HG03460 (cell line): ENCODE data around the gene PTGS2.
"Not testable (repeated sequence)": the region's sequence is repeated elsewhere in the genome, so short reads cannot be mapped to it uniquely, and the experiment has no call there.

ENCODE experiments used
- ATAC-seq: cut with Tn5 transposase; IDR thresholded peaks from one replicate; pipeline ENCODE4 v1.9.1; 2021; ENCODE audit not compliant: unreplicated experiment

Gene PTGS2

DNA sequence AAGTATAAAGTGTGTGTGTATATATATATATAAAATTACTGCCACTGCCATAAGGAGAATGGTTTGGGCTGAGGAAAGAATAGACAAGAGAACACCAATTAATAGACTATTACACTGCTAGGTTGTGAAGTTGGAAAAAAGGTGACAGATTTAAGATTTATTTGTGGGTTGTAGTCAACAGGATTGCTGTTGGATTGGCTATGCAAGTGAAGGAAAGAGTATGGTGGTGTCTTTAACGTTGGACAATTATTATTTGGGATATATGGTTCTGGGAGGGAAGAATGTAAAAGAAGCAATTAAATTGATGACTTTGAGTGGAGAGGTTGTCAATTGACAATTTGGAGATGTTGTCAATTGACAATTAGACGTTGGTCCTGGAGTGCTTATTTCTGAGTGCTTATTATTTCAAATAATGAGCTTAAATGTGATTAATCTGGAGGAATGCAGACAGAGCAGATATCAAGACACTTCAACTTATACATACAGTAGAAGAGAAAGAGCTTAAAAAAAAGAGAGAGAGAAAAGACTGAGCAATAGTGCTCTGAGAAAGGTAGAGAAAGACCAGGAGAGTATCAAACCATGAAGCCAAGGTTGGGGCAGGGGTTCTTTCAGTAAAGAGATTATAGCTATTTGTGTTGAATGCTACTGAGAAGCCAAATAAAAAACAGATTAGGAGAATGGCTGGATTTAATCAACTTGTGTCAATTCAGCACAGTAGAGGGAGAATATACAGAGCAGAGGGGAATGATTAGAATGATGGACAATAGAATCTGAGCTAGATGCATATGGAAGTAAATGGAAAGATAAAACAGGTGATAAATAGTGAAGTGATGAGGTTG, 9.7 kb downstream of the PTGS2 start:
- ATAC-seq: no peak

- not testable (repeated sequence) for ATAC-seq
Observed at GRCh38 chr1:186669784-186670183, 10.4 kb downstream of the PTGS2 start.

GRCh38 chr1:186664217-186664616, 16.0 kb downstream of the PTGS2 start:
- not testable (repeated sequence) for ATAC-seq

DNA sequence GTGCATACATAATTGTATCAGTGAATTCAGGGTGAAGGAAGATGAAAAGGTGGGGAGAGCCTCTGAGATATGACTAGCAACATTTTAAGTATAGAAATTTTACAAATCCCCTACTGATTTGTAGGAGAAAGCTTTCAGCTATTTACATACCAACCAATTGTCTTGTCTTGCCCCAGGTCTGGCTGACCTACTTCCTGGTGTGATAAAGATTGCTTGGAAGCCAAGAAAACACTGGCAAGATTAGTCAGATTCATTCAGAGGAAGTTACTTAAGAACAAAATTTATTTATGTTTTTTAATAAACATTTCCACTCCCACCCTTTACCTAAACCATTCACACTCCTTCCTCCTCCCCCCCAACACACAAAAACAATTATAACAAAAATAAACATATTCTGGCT, 17.5 kb downstream of the PTGS2 start:
- ATAC-seq: no peak

DNA sequence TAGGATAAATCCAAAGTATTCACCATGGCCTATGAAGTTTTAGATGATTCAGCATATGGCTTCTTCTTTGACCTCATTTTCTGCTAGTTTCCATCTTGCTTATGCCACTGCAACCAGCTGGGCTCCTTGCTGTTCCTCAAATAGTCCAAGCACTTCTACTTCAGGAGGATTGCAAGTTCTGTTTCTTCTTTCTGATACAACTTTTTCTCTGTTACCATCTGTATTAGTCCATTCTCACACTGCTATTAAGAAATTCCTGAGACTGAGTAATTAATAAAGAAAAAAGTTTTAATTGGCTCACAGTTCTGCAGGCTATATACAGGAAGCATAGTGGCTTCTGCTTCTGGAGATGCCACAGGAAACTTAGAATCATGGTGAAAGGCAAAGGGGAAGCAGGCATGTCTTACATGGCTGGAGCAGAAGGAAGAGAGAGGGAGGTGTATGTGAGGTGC, 20.3 kb downstream of the PTGS2 start:
- ATAC-seq: no peak

DNA sequence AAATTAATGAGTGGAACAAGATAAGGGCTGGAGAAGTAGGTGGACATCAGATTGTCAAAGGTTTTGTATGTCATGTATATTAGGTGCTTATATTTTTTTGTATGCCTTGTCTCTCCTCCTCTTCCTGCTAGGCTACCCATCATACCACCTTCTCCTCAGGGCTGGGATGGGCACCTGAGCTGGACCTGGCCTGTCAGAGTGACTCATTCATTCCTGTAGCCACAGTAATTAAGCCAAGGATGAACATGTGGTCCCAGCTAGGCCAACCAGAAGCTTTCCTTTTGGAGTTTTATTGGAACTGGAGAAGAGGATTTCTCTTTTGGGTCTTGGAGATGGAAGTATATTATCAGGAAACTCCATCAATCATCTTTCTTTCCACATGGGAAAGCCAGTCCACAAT, 21.2 kb downstream of the PTGS2 start:
- no peak for ATAC-seq

- ATAC-seq: no peak
Observed at GRCh38 chr1:186657481-186657880, 22.7 kb downstream of the PTGS2 start.

- no peak for ATAC-seq
Observed at GRCh38 chr1:186655876-186656275, 24.3 kb downstream of the PTGS2 start.

DNA sequence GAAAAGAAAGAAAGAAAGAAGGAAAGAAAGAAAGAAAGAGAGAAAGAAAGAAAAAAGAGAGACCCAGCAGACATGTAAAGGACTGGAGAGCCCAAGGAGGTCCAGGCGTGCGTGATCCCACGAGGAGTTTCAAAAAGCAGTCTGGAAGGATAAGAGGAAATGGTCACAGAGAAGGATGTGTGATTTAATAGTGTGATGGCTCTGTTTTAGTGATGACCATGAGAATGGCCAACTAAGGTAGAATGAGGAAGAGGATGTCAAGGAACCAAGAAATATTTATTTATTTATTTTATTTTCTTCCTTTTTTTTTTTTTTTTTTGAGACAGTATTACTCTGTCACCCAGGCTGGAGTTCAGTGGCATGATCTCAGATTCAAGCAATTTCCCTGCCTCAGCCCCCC, 25.5 kb downstream of the PTGS2 start:
- no peak for ATAC-seq

GRCh38 chr1:186653312-186653711, 26.9 kb downstream of the PTGS2 start:
- ATAC-seq: no peak

- no peak for ATAC-seq
Observed at GRCh38 chr1:186648613-186649012, 31.6 kb downstream of the PTGS2 start.

- not testable (repeated sequence) for ATAC-seq
Observed at GRCh38 chr1:186647985-186648384, 32.2 kb downstream of the PTGS2 start.

- ATAC-seq: no peak
Observed at GRCh38 chr1:186643614-186644013, 36.6 kb downstream of the PTGS2 start.

DNA sequence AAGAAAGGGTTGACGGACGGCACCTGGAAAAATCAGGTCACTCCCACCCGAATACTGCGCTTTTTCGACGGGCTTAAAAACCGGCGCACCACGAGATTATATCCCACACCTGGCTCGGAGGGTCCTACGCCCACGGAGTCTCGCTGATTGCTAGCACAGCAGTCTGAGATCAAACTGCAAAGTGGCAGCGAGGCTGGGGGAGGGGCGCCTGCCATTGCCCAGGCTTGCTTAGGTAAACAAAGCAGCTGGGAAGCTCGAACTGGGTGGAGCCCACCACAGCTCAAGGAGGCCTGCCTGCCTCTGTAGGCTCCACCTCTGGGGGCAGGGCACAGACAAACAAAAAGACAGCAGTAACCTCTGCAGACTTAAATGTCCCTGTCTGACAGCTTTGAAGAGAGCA, 42.7 kb downstream of the PTGS2 start:
- not testable (repeated sequence) for ATAC-seq

GRCh38 chr1:186636786-186637185, 43.4 kb downstream of the PTGS2 start:
- ATAC-seq: no peak

DNA sequence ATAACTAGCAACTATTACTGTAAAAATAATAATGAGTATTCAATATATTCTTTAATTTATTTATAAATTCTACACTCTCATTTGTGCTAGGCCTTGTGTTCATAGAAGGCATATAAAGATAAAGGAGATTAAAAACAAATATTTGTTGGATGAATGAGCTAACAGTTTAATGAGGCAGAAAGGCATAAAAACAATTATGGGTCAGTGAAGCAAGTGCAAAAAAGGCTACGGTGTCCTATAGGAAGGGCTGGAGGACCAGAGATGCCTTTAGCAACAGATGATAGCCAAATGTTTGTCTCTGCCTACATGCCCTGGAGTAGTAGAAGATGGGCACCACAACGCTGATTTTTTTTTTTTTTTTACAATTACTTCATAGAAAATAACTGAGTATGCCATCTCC, 45.7 kb downstream of the PTGS2 start:
- ATAC-seq: no peak

- ATAC-seq: no peak
Observed at GRCh38 chr1:186633116-186633515, 47.1 kb downstream of the PTGS2 start.

DNA sequence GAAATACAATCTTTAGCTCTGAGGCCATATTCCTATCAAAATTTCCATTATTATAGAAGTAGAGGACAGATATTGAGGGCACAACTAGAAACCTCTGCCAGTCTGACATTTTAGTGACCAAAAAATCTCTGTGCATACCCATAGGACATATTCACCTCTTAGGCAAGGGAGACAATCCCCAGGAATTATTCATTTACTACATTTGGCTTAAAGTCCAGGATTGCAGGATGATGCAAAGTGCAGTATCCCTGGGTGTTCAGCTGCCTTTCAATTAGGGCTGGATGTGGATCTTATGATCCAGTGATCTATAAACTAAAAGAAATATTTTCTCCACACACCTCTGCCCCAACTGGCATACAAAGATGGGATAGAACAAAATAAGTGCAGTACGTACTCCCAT, 50.9 kb downstream of the PTGS2 start:
- no peak for ATAC-seq

DNA sequence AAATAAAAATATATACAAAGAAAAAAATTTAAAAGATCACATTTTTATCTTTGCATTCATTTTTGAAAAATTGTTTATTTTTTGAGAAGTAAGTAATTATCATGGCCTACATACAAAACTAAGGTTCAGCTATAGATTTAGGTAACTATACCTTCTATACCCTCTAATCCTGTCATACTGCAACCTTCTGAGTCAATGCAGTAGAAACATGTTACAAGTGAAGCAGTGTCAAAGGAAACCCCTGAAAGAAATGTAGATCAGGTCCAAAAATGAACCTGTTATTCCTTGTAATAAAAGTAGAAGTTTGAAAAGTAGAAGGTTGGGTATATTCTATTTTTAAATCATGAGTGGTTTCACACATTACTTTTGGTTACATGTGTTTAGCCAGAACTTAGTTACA, 51.3 kb downstream of the PTGS2 start:
- ATAC-seq: no peak

DNA sequence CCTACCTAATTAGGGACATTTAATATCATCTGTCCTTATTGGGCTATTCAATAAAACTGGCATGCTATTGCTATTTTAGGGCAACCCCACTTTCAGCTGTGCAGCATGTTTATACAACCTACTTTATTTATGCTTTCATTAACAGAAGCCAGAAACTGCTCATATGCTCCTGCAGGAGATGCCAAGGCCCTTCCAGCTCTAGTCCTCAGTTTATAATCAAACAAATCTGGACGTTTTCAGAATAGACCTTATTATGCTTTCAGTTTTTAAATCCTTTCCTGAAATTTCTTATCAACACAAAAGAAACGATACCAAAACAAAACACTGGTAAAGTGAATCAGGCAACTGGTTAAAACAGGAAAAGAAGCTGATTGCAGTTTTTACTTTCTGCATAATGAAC, 53.2 kb downstream of the PTGS2 start:
- ATAC-seq: no peak

DNA sequence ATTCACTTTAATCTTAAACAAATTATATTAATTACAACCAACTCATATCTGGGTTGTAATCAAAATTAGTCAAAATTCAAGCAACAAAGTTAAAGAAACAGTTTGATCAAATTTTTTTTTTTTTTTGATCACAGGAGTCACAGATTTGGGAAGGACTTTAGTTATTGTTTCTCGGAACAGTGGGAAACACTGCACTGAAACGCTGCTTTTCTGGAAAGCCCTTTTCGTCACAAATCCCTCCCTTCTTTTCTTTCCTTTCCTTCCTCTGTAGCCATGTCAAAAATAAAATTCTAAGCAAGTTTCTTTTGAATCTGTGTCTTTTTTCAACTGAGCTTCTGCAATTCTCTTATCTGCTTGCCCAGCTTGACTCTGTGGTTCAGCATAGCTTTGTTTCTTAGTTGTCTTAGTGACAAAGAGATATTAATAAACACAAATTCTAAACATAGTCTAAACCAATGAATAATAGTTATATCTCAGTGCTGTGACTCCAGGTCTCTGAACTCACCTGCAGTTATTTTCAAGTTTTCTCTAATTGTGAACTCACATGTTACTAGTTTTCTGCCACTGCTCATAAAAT, 53.8 kb downstream of the PTGS2 start:
- no peak for ATAC-seq

GRCh38 chr1:186623551-186623950, 56.7 kb downstream of the PTGS2 start:
- no peak for ATAC-seq
